Measurements from ENCODE around the gene IRF2BPL. TPM values are rescaled to one million over a fixed set of nuclear protein-coding genes. Genes with fewer than 3 reads are reported as not detected.

Gene IRF2BPL
- total RNA-seq, 4 donors from 2014 or later = 21.0 to 53.5 (median 32.5) TPM

- Histone ChIP-seq H3K27ac (peak overlapping the region; percentile 74 to 80 (median 78)), H3K27me3 (no peaks in the 10 kb centered on the region), H3K4me3 (no peak overlapping the region), H3K4me1 (peaks cover 3 to 46% (median 43%) of the 10 kb centered on the region in 4 donors), H3K9me3 (no peaks in the 10 kb centered on the region), H3K36me3 (no peaks in the 10 kb centered on the region)
- peak; percentile 83 for DNase-seq
- TF ChIP-seq CTCF (IDR thresholded peaks at IDR 0.05) (no peak), EP300 (IDR thresholded peaks at IDR 0.05; ENCODE audit: low read depth) (peak; percentile 51)
- intact Hi-C loops (cut with DNase I; ENCODE audit: low total_unique reads) (loop anchor here (5.0 kb wide), 1 partner anchor 41 kb away; no protein-coding TSS in a partner anchor), in situ Hi-C loops (cut with MboI; ENCODE audit: low pct_ligation_motif_present in 1 of 4, low pct_unique_long_range_greater_than_20kb in 1 of 4, low sequenced_read_pairs in 3 of 4) (loop anchor here in 1 of 4 donors (10.0 kb wide), 1 partner anchor 53 kb away; no protein-coding TSS in a partner anchor)
- WGBS, 2 donors (ENCODE audit: low coverage in 1 of 2) = 38 to 40% methylated on average over 2 to 3 of the region's 3 CpGs
These were observed 20.5 kb downstream of the IRF2BPL start for GRCh38 chr14:77007975-77008421.

DNA sequence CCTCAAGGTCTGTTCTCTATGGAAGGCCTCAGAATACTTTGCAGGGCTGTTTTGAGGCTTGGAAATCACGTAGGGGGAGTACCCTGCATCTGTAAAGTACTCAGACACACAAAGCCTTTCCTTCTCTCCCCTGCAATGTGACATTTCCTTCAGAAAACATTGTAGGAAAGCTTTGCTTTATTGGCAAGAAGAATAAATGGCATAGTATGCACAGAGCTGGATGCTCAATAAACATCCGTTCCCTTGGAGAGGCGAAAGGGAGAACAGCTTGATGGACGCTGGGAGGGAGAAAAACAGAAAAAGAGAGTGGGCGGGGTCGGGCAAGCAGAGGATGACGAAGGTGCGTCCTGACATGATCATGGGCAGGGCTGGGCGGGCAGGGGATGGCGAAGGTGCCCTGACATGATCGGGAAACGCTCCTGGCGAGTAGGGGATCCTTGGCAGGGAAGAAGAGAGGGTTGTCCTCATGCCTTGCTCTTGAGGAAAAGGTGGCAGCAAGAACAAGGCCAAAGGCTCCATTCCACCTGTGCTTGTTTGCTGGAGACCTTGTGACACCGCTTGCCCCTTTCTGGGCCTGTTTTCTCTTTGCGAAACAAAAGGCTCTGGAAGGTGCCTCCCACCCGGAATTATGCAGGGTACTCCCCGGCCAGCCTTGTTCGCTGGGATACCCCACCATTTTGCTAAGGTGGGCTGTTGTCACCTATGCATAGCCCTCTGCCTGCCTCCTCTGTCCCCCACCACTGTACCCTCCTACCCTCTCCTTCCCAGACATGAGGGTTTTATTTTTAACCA, 21.1 kb downstream of the IRF2BPL start:
- no peaks in the 10 kb centered on the region for H3K27me3 ChIP-seq
- peak; percentile 62 for DNase-seq
- in situ Hi-C loops (cut with MboI; ENCODE audit: low pct_ligation_motif_present in 1 of 4, low pct_unique_long_range_greater_than_20kb in 1 of 4, low sequenced_read_pairs in 3 of 4) = loop anchor here in 1 of 4 donors (10.0 kb wide), 1 partner anchor 53 kb away; no protein-coding TSS in a partner anchor
- no peaks in the 10 kb centered on the region for H3K9me3 ChIP-seq
- no peak for TF ChIP-seq EP300 (IDR thresholded peaks at IDR 0.05; ENCODE audit: low read depth)
- TF ChIP-seq CTCF (IDR thresholded peaks at IDR 0.05) = no peak
- no peak for TF ChIP-seq POLR2AphosphoS5 (IDR thresholded peaks at IDR 0.05)
- TF ChIP-seq POLR2A (IDR thresholded peaks at IDR 0.05) = no peak
- 33 to 46% methylated on average over 11 to 18 of the region's 18 CpGs for WGBS, 2 donors (ENCODE audit: low coverage in 1 of 2)
- H3K4me1 ChIP-seq = peaks cover 3 to 50% (median 45%) of the 10 kb centered on the region in 4 donors
- no peak overlapping the region for H3K4me3 ChIP-seq
- no peaks in the 10 kb centered on the region for H3K36me3 ChIP-seq
- intact Hi-C loops (cut with DNase I; ENCODE audit: low total_unique reads) = loop anchor here (5.0 kb wide), 1 partner anchor 40 kb away; no protein-coding TSS in a partner anchor
- peak overlapping the region; percentile 74 to 80 (median 78) for H3K27ac ChIP-seq

DNA sequence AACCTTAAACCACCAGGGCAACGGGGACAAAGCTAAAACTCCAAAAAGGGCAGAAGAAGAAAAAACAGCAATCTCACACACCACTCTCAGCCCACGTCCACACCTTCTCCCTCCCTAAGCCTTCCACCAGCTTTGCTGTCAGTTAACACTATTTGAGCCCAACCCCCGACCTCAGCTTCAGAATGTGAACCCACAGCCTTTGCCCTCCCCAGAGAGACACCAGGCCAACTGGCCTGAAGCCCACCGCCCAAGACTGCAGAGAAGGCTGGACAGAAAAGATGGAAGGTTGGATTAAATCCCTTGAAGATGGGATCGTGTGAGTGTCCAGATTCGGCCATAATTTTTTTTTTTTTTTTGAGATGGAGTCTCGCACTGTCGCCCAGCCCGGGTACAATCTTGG, 22.4 kb downstream of the IRF2BPL start:
- Histone ChIP-seq H3K4me3 (no peak overlapping the region), H3K9me3 (no peaks in the 10 kb centered on the region), H3K4me1 (peaks cover 3 to 43% (median 37%) of the 10 kb centered on the region in 4 donors), H3K27me3 (no peaks in the 10 kb centered on the region), H3K36me3 (no peaks in the 10 kb centered on the region), H3K27ac (no peak overlapping the region)
- in situ Hi-C loops (cut with MboI; ENCODE audit: low pct_ligation_motif_present in 1 of 4, low pct_unique_long_range_greater_than_20kb in 1 of 4, low sequenced_read_pairs in 3 of 4) = loop anchor here in 1 of 4 donors (10.0 kb wide), 1 partner anchor 51 kb away; no protein-coding TSS in a partner anchor
- intact Hi-C loops (cut with DNase I; ENCODE audit: low total_unique reads) = loop anchor here (5.0 kb wide), 1 partner anchor 39 kb away; no protein-coding TSS in a partner anchor
- 79 to 80% methylated on average over 6 to 9 of the region's 9 CpGs for WGBS, 2 donors (ENCODE audit: low coverage in 1 of 2)
- TF ChIP-seq EP300 (IDR thresholded peaks at IDR 0.05; ENCODE audit: low read depth) = no peak
- TF ChIP-seq POLR2AphosphoS5 (IDR thresholded peaks at IDR 0.05) = no peak
- no peak for TF ChIP-seq POLR2A (IDR thresholded peaks at IDR 0.05)
- no peak for TF ChIP-seq CTCF (IDR thresholded peaks at IDR 0.05)
- DNase-seq = no peak

DNA sequence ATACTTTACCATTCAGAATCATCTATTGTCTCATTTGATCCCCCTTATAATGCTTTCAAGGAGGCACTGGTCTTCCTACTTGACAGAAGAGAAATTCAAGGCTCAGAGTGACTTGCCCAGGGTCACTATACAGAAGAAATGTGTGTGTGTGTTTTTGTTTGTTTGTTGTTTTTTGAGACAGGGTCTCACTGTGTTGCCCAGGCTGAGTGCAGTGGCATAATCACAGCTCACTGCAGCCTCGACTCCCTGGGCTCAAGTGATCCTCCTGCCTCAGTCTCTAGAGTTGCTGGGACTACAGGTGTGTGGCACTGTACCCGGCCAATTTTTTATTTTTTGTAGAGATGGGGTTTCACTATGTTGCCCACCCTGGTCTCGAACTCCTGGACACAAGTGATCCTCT, 22.9 kb downstream of the IRF2BPL start:
- Histone ChIP-seq H3K27ac (no peak overlapping the region), H3K27me3 (no peaks in the 10 kb centered on the region), H3K9me3 (no peaks in the 10 kb centered on the region), H3K4me1 (peaks cover 3 to 41% (median 34%) of the 10 kb centered on the region in 4 donors), H3K4me3 (no peak overlapping the region), H3K36me3 (no peaks in the 10 kb centered on the region)
- intact Hi-C loops (cut with DNase I; ENCODE audit: low total_unique reads) = loop anchor here (5.0 kb wide), 1 partner anchor 38 kb away; no protein-coding TSS in a partner anchor
- DNase-seq = no peak
- WGBS, 2 donors (ENCODE audit: low coverage in 1 of 2) = 93 to 95% methylated on average over 3 of the region's 3 CpGs
- no peak for TF ChIP-seq CTCF (IDR thresholded peaks at IDR 0.05)
- TF ChIP-seq POLR2A (IDR thresholded peaks at IDR 0.05) = no peak
- no peak for TF ChIP-seq POLR2AphosphoS5 (IDR thresholded peaks at IDR 0.05)
- TF ChIP-seq EP300 (IDR thresholded peaks at IDR 0.05; ENCODE audit: low read depth) = no peak
- in situ Hi-C loops (cut with MboI; ENCODE audit: low pct_ligation_motif_present in 1 of 4, low pct_unique_long_range_greater_than_20kb in 1 of 4, low sequenced_read_pairs in 3 of 4) = loop anchor here in 1 of 4 donors (10.0 kb wide), 1 partner anchor 51 kb away; no protein-coding TSS in a partner anchor

All from transverse colon (tissue), 4 donors.